PFSK-1 (cell line): ENCODE data around the gene ZZZ3.

Source experiments
- FOXP2 ChIP-seq: optimal IDR thresholded peaks from 2 replicates; pipeline ENCODE3; 2011; ENCODE audit warnings: borderline replicate concordance, control low read depth, inconsistent platforms; ENCODE audit not compliant: insufficient read depth; ENCODE audit errors: extremely low read length, extremely low read depth
- POLR2AphosphoS5 ChIP-seq: IDR thresholded peaks from 2 replicates; pipeline ENCODE4 v1.6.1; 2012; ENCODE audit warnings: low read depth, mild to moderate bottlenecking, control low read depth, low read length, moderate library complexity
- SIN3A ChIP-seq: IDR thresholded peaks from 2 replicates; pipeline ENCODE4 v1.6.1; 2012; ENCODE audit warnings: mild to moderate bottlenecking, low read length, moderate library complexity, borderline replicate concordance; ENCODE audit not compliant: insufficient read depth
- TAF1 ChIP-seq: IDR thresholded peaks from 2 replicates; pipeline ENCODE4 v1.6.1; 2012; ENCODE audit warnings: low read length, control low read depth, borderline replicate concordance; ENCODE audit not compliant: insufficient read depth
- TF ChIP-seq, protein P1 (sequence below), 2 experiments: IDR thresholded peaks; 2 replicates each; pipeline versions ENCODE4 v1.6.1 to v1.8.0; 2011 to 2012; ENCODE audit warnings: low read depth in 2 of 2, low read length in 2 of 2, control low read depth in 1 of 2, inconsistent platforms in 1 of 2, mild to moderate bottlenecking in 1 of 2, moderate library complexity in 1 of 2; ENCODE audit not compliant: insufficient read depth in 1 of 2

GRCh38 chr1:77643456-77643855, 39.0 kb downstream of the ZZZ3 start:
- no peak for TF ChIP-seq POLR2AphosphoS5
- no peak for TF ChIP-seq SIN3A
- TF ChIP-seq TAF1 = no peak
- TF ChIP-seq, protein P1, sequence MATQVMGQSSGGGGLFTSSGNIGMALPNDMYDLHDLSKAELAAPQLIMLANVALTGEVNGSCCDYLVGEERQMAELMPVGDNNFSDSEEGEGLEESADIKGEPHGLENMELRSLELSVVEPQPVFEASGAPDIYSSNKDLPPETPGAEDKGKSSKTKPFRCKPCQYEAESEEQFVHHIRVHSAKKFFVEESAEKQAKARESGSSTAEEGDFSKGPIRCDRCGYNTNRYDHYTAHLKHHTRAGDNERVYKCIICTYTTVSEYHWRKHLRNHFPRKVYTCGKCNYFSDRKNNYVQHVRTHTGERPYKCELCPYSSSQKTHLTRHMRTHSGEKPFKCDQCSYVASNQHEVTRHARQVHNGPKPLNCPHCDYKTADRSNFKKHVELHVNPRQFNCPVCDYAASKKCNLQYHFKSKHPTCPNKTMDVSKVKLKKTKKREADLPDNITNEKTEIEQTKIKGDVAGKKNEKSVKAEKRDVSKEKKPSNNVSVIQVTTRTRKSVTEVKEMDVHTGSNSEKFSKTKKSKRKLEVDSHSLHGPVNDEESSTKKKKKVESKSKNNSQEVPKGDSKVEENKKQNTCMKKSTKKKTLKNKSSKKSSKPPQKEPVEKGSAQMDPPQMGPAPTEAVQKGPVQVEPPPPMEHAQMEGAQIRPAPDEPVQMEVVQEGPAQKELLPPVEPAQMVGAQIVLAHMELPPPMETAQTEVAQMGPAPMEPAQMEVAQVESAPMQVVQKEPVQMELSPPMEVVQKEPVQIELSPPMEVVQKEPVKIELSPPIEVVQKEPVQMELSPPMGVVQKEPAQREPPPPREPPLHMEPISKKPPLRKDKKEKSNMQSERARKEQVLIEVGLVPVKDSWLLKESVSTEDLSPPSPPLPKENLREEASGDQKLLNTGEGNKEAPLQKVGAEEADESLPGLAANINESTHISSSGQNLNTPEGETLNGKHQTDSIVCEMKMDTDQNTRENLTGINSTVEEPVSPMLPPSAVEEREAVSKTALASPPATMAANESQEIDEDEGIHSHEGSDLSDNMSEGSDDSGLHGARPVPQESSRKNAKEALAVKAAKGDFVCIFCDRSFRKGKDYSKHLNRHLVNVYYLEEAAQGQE (IDR thresholded peaks at IDR 0.05; ENCODE audit: insufficient read depth in 1 of 2, low read depth in 2 of 2, low read length in 2 of 2) = no peak
- TF ChIP-seq FOXP2 = no peak
